Mesenchymal stem cell (in vitro differentiated cells and primary cell): ENCODE data around the gene PRELID1. TPM values are rescaled to one million over a fixed set of nuclear protein-coding genes. Genes with fewer than 3 reads are reported as not detected.
"Not testable (repeated sequence)": the region's sequence is repeated elsewhere in the genome, so short reads cannot be mapped to it uniquely, and the experiment has no call there.

ENCODE experiments used
- DNase-seq: peaks from one replicate; pipeline ENCODE4 v3.0.0-alpha.2; 2013
- H2AFZ ChIP-seq: one replicate; pipeline ENCODE4 v1.6.1; 2013; ENCODE audit warnings: low read depth, mild to moderate bottlenecking, control low read depth, inconsistent platforms, low read length, moderate library complexity
- H2AK5ac ChIP-seq: 2 replicates; pipeline ENCODE4 v1.6.1; 2013; ENCODE audit warnings: low read length, moderate library complexity, mild to moderate bottlenecking, inconsistent platforms; ENCODE audit not compliant: severe bottlenecking
- H2BK120ac ChIP-seq: one replicate; pipeline ENCODE4 v1.6.1; 2013; ENCODE audit warnings: low read depth, mild to moderate bottlenecking, inconsistent platforms, low read length, moderate library complexity
- H2BK12ac ChIP-seq, 2 experiments: one replicate each; pipeline ENCODE4 v1.6.1; 2013; ENCODE audit warnings: inconsistent platforms in 2 of 2, low read length in 2 of 2, mild to moderate bottlenecking in 2 of 2, moderate library complexity in 2 of 2, control low read depth in 1 of 2
- H2BK15ac ChIP-seq: one replicate; pipeline ENCODE4 v1.6.1; 2013; ENCODE audit warnings: mild to moderate bottlenecking, low read depth, inconsistent platforms; ENCODE audit not compliant: poor library complexity, severe bottlenecking
- H2BK5ac ChIP-seq: 2 replicates; pipeline ENCODE4 v1.6.1; 2013; ENCODE audit warnings: low read depth, mild to moderate bottlenecking, low read length, control low read depth, inconsistent platforms; ENCODE audit not compliant: poor library complexity, severe bottlenecking
- H3K14ac ChIP-seq, 2 experiments: one replicate each; pipeline ENCODE4 v1.6.1; 2013; ENCODE audit warnings: inconsistent platforms in 2 of 2, low read length in 2 of 2, control low read depth in 1 of 2, mild to moderate bottlenecking in 1 of 2, moderate library complexity in 1 of 2
- H3K18ac ChIP-seq, 2 experiments: one replicate each; pipeline ENCODE4 v1.6.1; 2013; ENCODE audit warnings: inconsistent platforms in 2 of 2, low read length in 2 of 2, control low read depth in 1 of 2, low read depth in 1 of 2, mild to moderate bottlenecking in 1 of 2
- H3K23ac ChIP-seq, 2 experiments: one replicate each; pipeline ENCODE4 v1.6.1; 2013; ENCODE audit warnings: inconsistent platforms in 2 of 2, low read length in 2 of 2, mild to moderate bottlenecking in 2 of 2, moderate library complexity in 2 of 2, control low read depth in 1 of 2
- H3K27ac ChIP-seq: 2 replicates; pipeline ENCODE4 v1.5.1; 2013; ENCODE audit warnings: mild to moderate bottlenecking, moderate library complexity, low read length, control low read depth, inconsistent platforms; ENCODE audit not compliant: poor library complexity, severe bottlenecking
- H3K27me3 ChIP-seq, 2 experiments: 2 replicates each; pipeline versions ENCODE4 v1.6.1 to v1.7.0; 2013; ENCODE audit warnings: low read length in 2 of 2, mild to moderate bottlenecking in 2 of 2, moderate library complexity in 2 of 2, control low read depth in 1 of 2, inconsistent platforms in 1 of 2; ENCODE audit not compliant: control insufficient read depth in 1 of 2, insufficient read depth in 1 of 2
- H3K36me3 ChIP-seq, 2 experiments: 2 replicates each; pipeline versions ENCODE4 v1.6.1 to v1.7.0; 2013; ENCODE audit warnings: low read length in 2 of 2, control low read depth in 1 of 2, inconsistent platforms in 1 of 2, low read depth in 1 of 2, mild to moderate bottlenecking in 1 of 2; ENCODE audit not compliant: insufficient read depth in 2 of 2, control insufficient read depth in 1 of 2
- H3K4ac ChIP-seq, 2 experiments: one replicate each; pipeline ENCODE4 v1.6.1; 2013; ENCODE audit warnings: inconsistent platforms in 2 of 2, low read length in 2 of 2, mild to moderate bottlenecking in 2 of 2, moderate library complexity in 2 of 2, control low read depth in 1 of 2, low read depth in 1 of 2
- H3K4me1 ChIP-seq: 2 replicates; pipeline ENCODE4 v1.6.1; 2013; ENCODE audit warnings: low read depth, low read length, control low read depth; ENCODE audit not compliant: control insufficient read depth, insufficient read depth
- H3K4me2 ChIP-seq: 2 replicates; pipeline ENCODE4 v1.6.1; 2013; ENCODE audit warnings: low read length, mild to moderate bottlenecking, inconsistent platforms; ENCODE audit not compliant: poor library complexity, severe bottlenecking
- H3K4me3 ChIP-seq, 2 experiments: 2 replicates each; pipeline versions ENCODE4 v1.5.1 to v1.7.0; 2013; ENCODE audit warnings: low read length in 2 of 2, mild to moderate bottlenecking in 2 of 2, control low read depth in 1 of 2, low read depth in 1 of 2; ENCODE audit not compliant: insufficient read depth in 1 of 2
- H3K79me1 ChIP-seq: replicated peaks from 2 replicates; pipeline ENCODE4 v1.6.1; 2013; ENCODE audit warnings: mild to moderate bottlenecking, control low read depth, low read length, inconsistent platforms; ENCODE audit not compliant: poor library complexity, severe bottlenecking
- H3K9ac ChIP-seq: 2 replicates; pipeline ENCODE4 v1.7.0; 2013; ENCODE audit warnings: mild to moderate bottlenecking, low read length, moderate library complexity
- H3K9me3 ChIP-seq: 2 replicates; pipeline ENCODE4 v1.7.0; 2013; ENCODE audit warnings: mild to moderate bottlenecking, low read length; ENCODE audit not compliant: control insufficient read depth
- H4K8ac ChIP-seq: one replicate; pipeline ENCODE4 v1.6.1; 2013; ENCODE audit warnings: inconsistent platforms, mild to moderate bottlenecking, low read length, moderate library complexity
- H4K91ac ChIP-seq: one replicate; pipeline ENCODE4 v1.6.1; 2013; ENCODE audit warnings: mild to moderate bottlenecking, low read length, inconsistent platforms
- WGBS: methylation state at CpG from one replicate; pipeline ENCODE4 v1.1.7; 2013; ENCODE audit warnings: mixed read lengths; 5-methylcytosine and 5-hydroxymethylcytosine counted together
- polyA plus RNA-seq, 2 experiments: library from polyadenylated mRNA; stranded (reverse); fragments of 200-250 nt; gene quantifications; one replicate each; pipeline ENCODE4 v1.2.3, GENCODE V29; 2013

The PRELID1 gene
- 170 TPM for polyA plus RNA-seq (2013, experiment 1 of 2)
- polyA plus RNA-seq (2013, experiment 2 of 2): 176 TPM

- H3K4ac ChIP-seq: peak within 1 kb of the TSS; percentile 57 to 89
Measured at GRCh38 chr5:177303121-177303924, at the start of gene PRELID1, which contains the start of gene RAB24. Gene PRELID1 (plus strand): TSS chr5:177303799. CDS start chr5:177303986, 187 bp downstream. Gene RAB24 (minus strand): TSS chr5:177303719. CDS start chr5:177303288, 431 bp downstream.

GRCh38 chr5:177256296-177256695 lies 47.3 kb upstream of the PRELID1 start:
- Histone ChIP-seq H3K27ac (no peak overlapping the region), H3K4me1 (peaks cover 4% of the 10 kb centered on the region), H4K91ac (no peak overlapping the region), H3K9me3 (no peaks in the 10 kb centered on the region), H3K27me3 (no peaks in the 10 kb centered on the region), H3K9ac (no peak overlapping the region), H3K23ac (no peak overlapping the region), H3K36me3 (peaks cover 35 to 91% of the 10 kb centered on the region in 2 experiments), H3K4me2 (no peak overlapping the region), H2BK5ac (no peak overlapping the region), H2AK5ac (no peak overlapping the region), H3K14ac (no peak overlapping the region), H3K4me3 (no peak overlapping the region), H2BK15ac (no peak overlapping the region), H3K4ac (no peak overlapping the region), H2BK120ac (no peak overlapping the region), H3K18ac (no peak overlapping the region), H3K79me1 (peaks cover 21% of the 10 kb centered on the region), H4K8ac (no peak overlapping the region), H2AFZ (no peak overlapping the region), H2BK12ac (no peak overlapping the region)
- DNase-seq: no peak
- WGBS: 20% methylated on average over 1 of the region's 5 CpGs

More at GRCh38 chr5:177303121-177303924, at the start of gene PRELID1, which contains the start of gene RAB24:
- Histone ChIP-seq H3K9me3 (no peaks in the 10 kb centered on the region), H2BK15ac (no peak within 1 kb of the TSS), H3K9ac (peak within 1 kb of the TSS; percentile 98), H3K4me1 (peaks cover 23% of the 10 kb centered on the region), H3K14ac (peak within 1 kb of the TSS in 1 of 2 experiments; percentile 97), H2BK5ac (peak within 1 kb of the TSS; percentile 11), H2AK5ac (no peak within 1 kb of the TSS), H2BK120ac (peak within 1 kb of the TSS; percentile 21), H3K18ac (peak within 1 kb of the TSS; percentile 86), H3K27me3 (no peaks in the 10 kb centered on the region), H2AFZ (peak within 1 kb of the TSS; percentile 65), H3K4me2 (peak within 1 kb of the TSS; percentile 88), H4K8ac (peak within 1 kb of the TSS; percentile 76), H3K36me3 (peaks cover 40 to 64% of the 10 kb centered on the region in 2 experiments), H3K4me3 (peak within 1 kb of the TSS; percentile 81 to 98), H3K27ac (peak within 1 kb of the TSS; percentile 35), H4K91ac (peak within 1 kb of the TSS; percentile 93), H3K23ac (peak within 1 kb of the TSS in 1 of 2 experiments; percentile 78), H2BK12ac (peak within 1 kb of the TSS; percentile 12 to 59), H3K79me1 (peaks cover 19% of the 10 kb centered on the region)
- WGBS: under 1% methylated on average over 98 of the region's 100 CpGs
- peak; percentile 88 for DNase-seq

- not testable (repeated sequence) for H4K91ac ChIP-seq, H2BK15ac ChIP-seq, H3K9ac ChIP-seq, H3K23ac ChIP-seq, H2AFZ ChIP-seq, H3K14ac ChIP-seq, H2BK12ac ChIP-seq, H3K9me3 ChIP-seq, H2AK5ac ChIP-seq, H3K4me1 ChIP-seq, H3K4me2 ChIP-seq, H3K4me3 ChIP-seq, H3K27ac ChIP-seq, DNase-seq, H3K18ac ChIP-seq, H2BK120ac ChIP-seq, H3K4ac ChIP-seq, H3K27me3 ChIP-seq, H4K8ac ChIP-seq, H2BK5ac ChIP-seq
- H3K79me1 ChIP-seq: peaks cover 16% of the 10 kb centered on the region
- peaks cover 38 to 91% of the 10 kb centered on the region in 2 experiments for H3K36me3 ChIP-seq
- 97% methylated on average over 5 of the region's 7 CpGs for WGBS
Measured at GRCh38 chr5:177258711-177259110, 44.9 kb upstream of the PRELID1 start.

- H3K36me3 ChIP-seq: peaks cover 39 to 88% of the 10 kb centered on the region in 2 experiments
- H3K23ac ChIP-seq: no peak overlapping the region
- no peaks in the 10 kb centered on the region for H3K27me3 ChIP-seq
- H3K18ac ChIP-seq: no peak overlapping the region
- H3K4me2 ChIP-seq: no peak overlapping the region
- H2AK5ac ChIP-seq: no peak overlapping the region
- H3K9me3 ChIP-seq: no peaks in the 10 kb centered on the region
- no peak overlapping the region for H2BK120ac ChIP-seq
- no peak overlapping the region for H2AFZ ChIP-seq
- no peak for DNase-seq
- H3K4me3 ChIP-seq: no peak overlapping the region
- H2BK15ac ChIP-seq: no peak overlapping the region
- no peak overlapping the region for H3K4ac ChIP-seq
- no peak overlapping the region for H2BK12ac ChIP-seq
- H2BK5ac ChIP-seq: no peak overlapping the region
- peaks cover 2% of the 10 kb centered on the region for H3K4me1 ChIP-seq
- H3K27ac ChIP-seq: no peak overlapping the region
- 97% methylated on average over 3 of the region's 7 CpGs for WGBS
- peaks cover 22% of the 10 kb centered on the region for H3K79me1 ChIP-seq
- no peak overlapping the region for H3K14ac ChIP-seq
- no peak overlapping the region for H4K91ac ChIP-seq
- H3K9ac ChIP-seq: no peak overlapping the region
- no peak overlapping the region for H4K8ac ChIP-seq
Measured at GRCh38 chr5:177260961-177261360, 42.6 kb upstream of the PRELID1 start.
